Erythroblast (primary cell): ENCODE measurements around the gene DENND6A.
"Not testable (repeated sequence)": the region's sequence is repeated elsewhere in the genome, so short reads cannot be mapped to it uniquely, and the experiment has no call there.

ENCODE experiments used
- DNase-seq, 2 experiments: peaks; one replicate each; lab custom pipeline; 2025; lab: John Stamatoyannopoulos, UW
- GATA1 ChIP-seq: IDR thresholded peaks from 2 replicates; pipeline ENCODE4 v1.6.1; 2011; ENCODE audit warnings: low read depth, mild to moderate bottlenecking, control low read depth, low read length, moderate library complexity
- POLR2A ChIP-seq: IDR thresholded peaks from 2 replicates; pipeline ENCODE4 v1.6.1; 2011; ENCODE audit warnings: mild to moderate bottlenecking, low read length

Gene DENND6A

DNA sequence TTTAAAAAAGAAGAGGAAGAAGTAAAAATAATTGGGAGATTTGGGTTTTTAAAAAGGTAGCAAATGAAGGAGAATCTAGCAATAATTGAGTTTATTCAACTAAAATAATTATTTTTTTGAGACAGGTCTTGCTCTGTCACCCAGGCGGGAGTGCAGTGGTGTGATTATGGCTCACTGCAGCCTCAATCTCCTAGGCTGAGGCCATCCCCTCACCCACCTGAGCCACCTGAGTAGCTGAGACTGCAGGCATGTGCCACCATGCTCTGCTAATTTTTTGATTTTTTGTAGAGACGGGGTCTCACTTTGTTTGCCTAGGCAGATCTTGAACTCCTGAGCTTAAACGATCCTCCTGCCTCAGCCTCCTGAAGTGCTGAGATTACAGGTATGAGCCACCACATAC lies 68.1 kb downstream of the DENND6A start:
- TF ChIP-seq GATA1 (no peak), POLR2A (no peak)
- DNase-seq, result no peak

DNA sequence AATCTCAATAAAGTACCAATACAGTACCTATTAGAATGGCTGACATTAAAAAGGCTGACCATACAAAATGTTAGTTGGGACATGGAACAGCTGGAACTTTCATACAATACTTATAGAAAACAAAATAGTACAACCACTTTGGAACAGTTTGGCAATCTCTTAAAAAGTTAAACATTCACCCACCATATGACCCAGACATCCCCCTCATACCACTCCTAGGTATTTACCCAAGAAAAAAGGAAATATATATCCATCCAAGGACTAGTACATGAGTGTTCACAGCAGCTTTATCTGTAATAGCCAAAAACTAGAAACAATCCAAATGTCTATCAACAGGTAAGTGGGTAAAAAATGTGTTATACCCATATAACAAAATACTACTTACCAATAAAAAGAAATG lies 70.5 kb downstream of the DENND6A start:
- no peak for TF ChIP-seq GATA1
- no peak for TF ChIP-seq POLR2A
- no peak for DNase-seq

- DNase-seq, result no peak
- TF ChIP-seq POLR2A, result no peak
- TF ChIP-seq GATA1, result no peak
These were observed 75.1 kb downstream of the DENND6A start for GRCh38 chr3:57617739-57618138.

DNA sequence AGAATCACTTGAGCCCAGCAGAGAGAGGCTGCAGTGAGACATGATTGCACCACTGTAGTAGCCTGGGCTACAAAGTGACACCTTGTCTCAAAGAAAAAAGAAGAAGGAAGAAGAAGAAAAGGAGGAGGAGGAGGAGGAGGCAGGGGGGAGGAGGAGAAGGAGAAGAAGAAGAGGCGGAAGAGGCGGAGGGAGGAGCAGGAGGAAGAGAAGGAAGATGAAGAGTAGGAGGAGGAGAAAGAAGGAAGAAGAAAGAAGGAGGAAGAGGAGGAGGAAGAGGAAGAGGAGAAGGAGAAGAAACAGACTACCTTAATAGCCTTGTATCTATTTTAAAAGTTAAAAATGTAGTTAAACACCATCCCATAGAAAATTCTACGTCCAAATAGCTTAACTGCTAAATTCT lies 76.6 kb downstream of the DENND6A start:
- no peak for DNase-seq
- TF ChIP-seq POLR2A (no peak), GATA1 (no peak)

- DNase-seq, result not testable (repeated sequence)
These were observed 81.0 kb downstream of the DENND6A start for GRCh38 chr3:57611870-57612269.

DNA sequence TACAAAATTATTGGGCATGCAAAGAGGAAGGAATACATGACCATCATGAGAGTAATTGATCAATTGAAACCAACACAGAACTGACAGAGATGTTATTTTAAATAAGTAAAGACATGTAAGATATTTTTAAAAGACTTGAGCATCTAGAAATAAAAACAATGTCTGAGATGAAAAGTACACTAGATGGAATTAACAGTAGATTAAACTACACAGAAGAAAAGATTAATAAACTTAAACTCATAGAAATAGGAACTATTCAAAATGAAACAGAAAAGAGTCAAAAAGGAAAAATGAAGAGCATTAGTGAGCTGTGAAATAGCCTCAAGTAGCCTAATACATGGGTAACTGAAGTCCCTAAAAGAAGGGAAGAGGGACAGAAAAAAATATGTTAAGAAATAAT lies 87.2 kb downstream of the DENND6A start:
- TF ChIP-seq GATA1, result no peak
- TF ChIP-seq POLR2A, result no peak
- DNase-seq, result no peak

GRCh38 chr3:57604971-57605370 lies 87.9 kb downstream of the DENND6A start:
- TF ChIP-seq POLR2A (no peak), GATA1 (no peak)
- no peak for DNase-seq

DNA sequence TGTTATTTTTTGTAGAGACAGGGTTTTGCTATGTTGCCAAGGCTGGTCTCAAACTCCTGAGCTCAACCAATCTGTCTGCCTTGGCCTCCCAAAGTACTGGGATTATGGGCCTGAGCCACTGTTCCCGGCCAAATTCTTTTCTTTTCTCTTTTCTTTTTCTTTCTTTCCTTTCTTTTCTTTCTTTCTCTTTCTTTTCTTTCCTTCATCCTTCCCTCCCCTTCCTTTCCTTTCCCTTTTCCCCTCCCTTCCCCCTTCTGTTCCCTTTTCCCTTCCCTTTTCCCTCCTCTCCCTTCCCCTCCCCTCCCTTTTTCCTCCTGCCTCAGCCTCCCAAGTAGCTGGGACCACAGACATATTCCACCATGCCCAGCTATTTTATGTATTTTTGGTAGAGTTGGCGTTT lies 92.7 kb downstream of the DENND6A start:
- TF ChIP-seq GATA1 (no peak), POLR2A (no peak)
- DNase-seq, result no peak

- peak; percentile 83 to 93 for DNase-seq
- TF ChIP-seq POLR2A, result peak; percentile 24
- TF ChIP-seq GATA1, result peak; percentile 34
These were observed 94.0 kb downstream of the DENND6A start for GRCh38 chr3:57598765-57599360.

GRCh38 chr3:57597127-57597923 lies 95.6 kb downstream of the DENND6A start, which contains the start of gene ARF4:
Gene ARF4, minus strand, starts transcription at chr3:57597344. Its CDS starts 204 bp downstream, at chr3:57597140.
- DNase-seq, result peak; percentile 100
- TF ChIP-seq POLR2A (peak; percentile 99), GATA1 (no peak)

DNA sequence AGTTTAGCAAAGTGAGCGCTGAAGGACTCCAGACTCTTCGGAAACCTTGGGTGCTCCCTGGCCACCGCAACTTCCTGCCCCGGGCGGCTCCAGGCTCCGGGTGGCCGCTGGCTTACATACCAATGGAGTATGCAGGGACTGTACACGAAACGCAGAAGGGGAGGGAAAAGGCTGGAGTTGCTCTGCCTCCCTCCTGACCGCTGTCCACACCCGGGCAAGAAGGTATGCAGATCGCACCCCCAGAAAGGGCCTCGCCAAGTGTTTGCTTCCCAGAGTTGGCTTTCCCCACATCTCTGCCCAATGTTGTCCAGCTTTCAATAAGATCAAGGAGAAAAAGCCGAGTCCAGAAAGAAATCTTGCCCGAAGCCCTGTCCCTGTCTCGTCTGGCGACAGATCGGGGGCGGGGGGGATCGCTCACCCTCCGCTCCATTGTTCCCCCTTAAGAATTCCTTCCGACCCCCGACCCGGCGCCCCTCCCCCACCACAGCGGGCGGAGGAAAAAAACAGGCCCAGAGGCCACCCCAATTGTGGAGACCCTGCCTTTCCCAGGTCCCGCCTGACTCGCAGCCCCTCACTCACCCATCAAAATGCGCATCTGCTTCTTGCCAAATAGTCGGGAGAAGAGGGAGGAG lies 96.3 kb downstream of the DENND6A start:
- TF ChIP-seq GATA1 (no peak), POLR2A (no peak)
- peak; percentile 79 to 87 for DNase-seq

DNA sequence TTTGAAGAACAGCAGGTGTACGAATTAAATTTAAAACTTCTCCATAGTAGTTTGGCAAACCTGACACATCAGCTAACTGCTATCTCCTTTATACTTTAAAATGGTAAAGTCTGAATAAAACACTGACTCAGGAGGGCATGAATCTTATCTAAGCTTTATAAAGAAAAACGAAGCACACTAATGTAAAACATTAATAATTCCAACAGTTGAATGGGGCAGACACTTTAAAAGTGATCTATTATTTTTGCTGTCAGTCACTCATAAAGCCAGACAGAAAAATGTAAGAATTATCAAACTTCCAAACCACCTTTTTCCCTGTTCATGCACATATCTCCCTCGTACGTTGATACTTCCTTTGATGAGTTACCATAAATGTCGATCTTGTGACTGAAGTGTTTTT lies 98.3 kb downstream of the DENND6A start:
- peak in 1 of 2 experiments; percentile 46 for DNase-seq
- TF ChIP-seq GATA1 (no peak), POLR2A (no peak)

DNA sequence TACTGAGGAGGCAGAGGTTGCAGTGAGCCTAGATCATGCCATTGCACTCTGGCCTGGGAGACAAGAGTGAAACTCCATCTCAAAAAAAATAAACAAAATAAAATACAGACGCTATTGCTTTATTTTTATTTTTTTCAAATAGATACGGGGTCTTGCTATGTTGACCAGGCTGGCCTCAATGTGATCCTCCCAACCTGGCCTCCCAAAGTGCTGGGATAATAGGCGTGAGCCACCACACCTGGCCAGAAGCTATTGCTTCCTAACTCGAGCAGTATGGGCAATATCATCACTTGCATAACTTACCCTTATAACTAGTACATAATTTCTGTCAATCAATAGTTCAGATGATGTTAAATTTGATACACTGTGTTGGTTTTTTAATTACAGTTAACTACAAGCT lies 98.7 kb downstream of the DENND6A start:
- no peak for TF ChIP-seq GATA1
- no peak for TF ChIP-seq POLR2A
- DNase-seq, result peak in 1 of 2 experiments; percentile 46

DNA sequence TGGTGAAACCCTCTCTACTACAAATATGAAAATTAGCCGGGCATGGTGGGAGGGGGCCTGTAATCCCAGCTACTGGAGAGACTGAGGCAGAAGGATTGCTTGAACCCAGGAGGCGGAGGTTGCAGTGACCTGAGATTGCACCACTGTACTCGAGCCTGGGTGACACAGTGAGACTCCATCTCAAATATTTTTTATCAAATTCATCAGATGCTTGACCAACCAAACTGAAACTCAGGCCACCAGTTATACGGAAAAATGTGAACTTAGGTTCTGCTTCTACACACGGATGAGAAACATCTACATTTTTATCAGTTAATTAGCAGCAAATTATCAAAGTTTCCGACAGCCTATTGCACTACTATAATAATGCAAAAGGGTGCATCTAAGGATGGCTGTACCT lies 100.6 kb downstream of the DENND6A start:
- DNase-seq, result peak in 1 of 2 experiments; percentile 25
- no peak for TF ChIP-seq POLR2A
- no peak for TF ChIP-seq GATA1

DNA sequence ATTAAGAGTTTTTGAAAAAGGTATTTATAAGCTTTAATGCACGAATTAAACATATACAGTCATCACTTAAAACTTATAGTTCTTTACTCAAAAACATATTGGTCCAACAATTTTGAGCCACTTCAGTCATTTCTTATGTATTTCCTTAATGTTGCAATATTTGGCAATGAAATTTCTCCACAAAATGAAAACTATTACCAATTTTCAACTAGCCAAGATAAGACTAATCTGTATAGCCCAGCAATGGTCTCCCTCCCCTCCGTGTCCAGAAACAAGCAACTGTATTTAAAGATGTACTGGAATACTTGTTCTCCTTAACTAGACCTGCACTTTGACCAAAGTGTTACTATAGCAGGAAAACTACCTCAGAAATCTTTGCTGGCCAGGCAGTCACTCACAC lies 105.0 kb downstream of the DENND6A start:
- peak; percentile 92 for DNase-seq
- TF ChIP-seq POLR2A, result peak; percentile 17
- no peak for TF ChIP-seq GATA1
